Heart left ventricle (tissue), 13 donors: ENCODE data around the gene GZMA.

ENCODE experiments used
- POLR2A ChIP-seq, 2 donors: fragments of 450-650 bp; IDR thresholded peaks; one replicate each; pipeline ENCODE4 v1.6.1; 2017; ENCODE audit warnings: antibody characterized with exemption in 2 of 2, mild to moderate bottlenecking in 2 of 2, moderate library complexity in 2 of 2
- TF ChIP-seq, protein P1 (sequence below), 12 donors: fragments of 200-600 bp; sonication (generic) in 4 of 12; IDR thresholded peaks; one replicate each; pipeline versions ENCODE4 v1.5.0 to v1.8.0; 2018 to 2022; ENCODE audit warnings: antibody characterized with exemption in 12 of 12, mild to moderate bottlenecking in 5 of 12
- donor health status: ischemic (EF 13 %, LVEDD 7.1; RV severe dilation, severe dysfunction).
- donor health status: DM: no; HTN: yes; CAD: no.
- donor health status: DM: no; HTN: no; CAD: no.
- donor health status: ischemic (EF 25% LVEDD 6.9; RV normal size, moderate dysfunction).
- donor health status: ischemic (EF 25% LVEDD 5.7; RV mildly dilated, moderate dysfunction).
- donor health status: ischemic (EF 35%, LVEDD 5.7; RV mildly dilated, moderate dysfunction).
- donor health status: nonischemic (EF 11% LVEDD 7.7; RV severe dilation, severe dysfunction).
- donor health status: DM: yes; HTN: yes; CAD: no.
- donor health status: PGD.
- donor health status: ischemic (EF 29% LVEDD 5.4; RV normal size, mild dysfunction).
- donor health status: nonischemic (EF 23%, LVEDD 6.1; RV moderate dilation, normal function).

- TF ChIP-seq, protein P1, sequence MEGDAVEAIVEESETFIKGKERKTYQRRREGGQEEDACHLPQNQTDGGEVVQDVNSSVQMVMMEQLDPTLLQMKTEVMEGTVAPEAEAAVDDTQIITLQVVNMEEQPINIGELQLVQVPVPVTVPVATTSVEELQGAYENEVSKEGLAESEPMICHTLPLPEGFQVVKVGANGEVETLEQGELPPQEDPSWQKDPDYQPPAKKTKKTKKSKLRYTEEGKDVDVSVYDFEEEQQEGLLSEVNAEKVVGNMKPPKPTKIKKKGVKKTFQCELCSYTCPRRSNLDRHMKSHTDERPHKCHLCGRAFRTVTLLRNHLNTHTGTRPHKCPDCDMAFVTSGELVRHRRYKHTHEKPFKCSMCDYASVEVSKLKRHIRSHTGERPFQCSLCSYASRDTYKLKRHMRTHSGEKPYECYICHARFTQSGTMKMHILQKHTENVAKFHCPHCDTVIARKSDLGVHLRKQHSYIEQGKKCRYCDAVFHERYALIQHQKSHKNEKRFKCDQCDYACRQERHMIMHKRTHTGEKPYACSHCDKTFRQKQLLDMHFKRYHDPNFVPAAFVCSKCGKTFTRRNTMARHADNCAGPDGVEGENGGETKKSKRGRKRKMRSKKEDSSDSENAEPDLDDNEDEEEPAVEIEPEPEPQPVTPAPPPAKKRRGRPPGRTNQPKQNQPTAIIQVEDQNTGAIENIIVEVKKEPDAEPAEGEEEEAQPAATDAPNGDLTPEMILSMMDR (IDR thresholded peaks at IDR 0.05) = no peak
- no peak for TF ChIP-seq POLR2A (IDR thresholded peaks at IDR 0.05)
These were observed 46.9 kb downstream of the GZMA start for GRCh38 chr5:55149308-55149795.
